HFF-Myc (cell line): ENCODE measurements around the gene MFSD2A.

ENCODE experiments used
- DNase-seq: peaks from one replicate; pipeline ENCODE4 v3.0.0-alpha.2; 2011; ENCODE audit warnings: low read depth; ENCODE audit errors: extremely low read depth
- H3K4me3 ChIP-seq: replicated peaks from 2 replicates; pipeline ENCODE4 v1.5.1; 2011; ENCODE audit warnings: low read depth, mild to moderate bottlenecking, control low read depth, low read length
- CTCF ChIP-seq: IDR thresholded peaks from 2 replicates; pipeline ENCODE4 v1.5.1; 2012; ENCODE audit warnings: mild to moderate bottlenecking, low read depth, low read length, control low read depth; ENCODE audit errors: missing control alignments

MFSD2A gene

GRCh38 chr1:39928809-39929587, 25.9 kb upstream of the MFSD2A start:
- no peak for TF ChIP-seq CTCF

GRCh38 chr1:39933956-39934941, 20.7 kb upstream of the MFSD2A start:
- no peak for TF ChIP-seq CTCF
- DNase-seq: peak; percentile 72
- H3K4me3 ChIP-seq: no peak overlapping the region

More at GRCh38 chr1:39928809-39929587, 25.9 kb upstream of the MFSD2A start:
- H3K4me3 ChIP-seq: no peak overlapping the region
- DNase-seq: no peak

GRCh38 chr1:39936724-39937491, 18.0 kb upstream of the MFSD2A start:
- DNase-seq: no peak
- no peak overlapping the region for H3K4me3 ChIP-seq
- TF ChIP-seq CTCF: no peak

GRCh38 chr1:39938856-39939255, 16.1 kb upstream of the MFSD2A start:
- no peak for TF ChIP-seq CTCF
- H3K4me3 ChIP-seq: no peak overlapping the region
- DNase-seq: no peak

GRCh38 chr1:39940253-39940652, 14.7 kb upstream of the MFSD2A start:
- H3K4me3 ChIP-seq: no peak overlapping the region
- TF ChIP-seq CTCF: no peak
- DNase-seq: no peak
